Adrenal gland (tissue), 12 donors: ENCODE measurements around the gene CACNA1G. TPM values are rescaled to one million over a fixed set of nuclear protein-coding genes. Genes with fewer than 3 reads are reported as not detected.

Experiments
- DNase-seq, 7 donors: peaks; one replicate each; pipeline ENCODE4 v3.0.0-alpha.2; 2019 to 2020
- H3K27ac ChIP-seq, 5 donors: fragments of 200-600 bp; sonication (generic) in 4 of 5; 1 replicate in 3 of 5; 2 replicates in 2 of 5; pipeline versions ENCODE4 v1.5.1 to v1.8.0; 2016 to 2020; ENCODE audit warnings: mild to moderate bottlenecking in 1 of 5
- H3K27me3 ChIP-seq: fragments of 200-600 bp; 2 replicates; pipeline ENCODE4 v1.8.0; 2021
- H3K36me3 ChIP-seq, 2 donors: fragments of 200-600 bp; replicated peaks in 1 of 2; 1 replicate in 1 of 2; 2 replicates in 1 of 2; pipeline versions ENCODE4 v1.5.1 to v1.8.0; 2018 to 2022
- H3K4me1 ChIP-seq, 2 donors: fragments of 200-600 bp; replicated peaks in 1 of 2; 1 replicate in 1 of 2; 2 replicates in 1 of 2; pipeline versions ENCODE4 v1.5.1 to v1.8.0; 2018 to 2021
- H3K4me3 ChIP-seq, 4 donors: fragments of 200-600 bp; sonication (generic) in 3 of 4; one replicate each; pipeline ENCODE4 v1.5.1; 2016 to 2018
- H3K9me3 ChIP-seq, 3 donors: fragments of 200-600 bp; sonication (generic) in 1 of 3; replicated peaks in 1 of 3; 1 replicate in 2 of 3; 2 replicates in 1 of 3; pipeline versions ENCODE4 v1.5.1 to v1.8.0; 2016 to 2021
- POLR2A ChIP-seq, 2 donors: fragments of 450-650 bp; IDR thresholded peaks; one replicate each; pipeline ENCODE4 v1.6.1; 2017; ENCODE audit warnings: antibody characterized with exemption in 2 of 2, mild to moderate bottlenecking in 2 of 2, moderate library complexity in 1 of 2
- WGBS, 4 donors: extraction: QIAGEN DNeasy Blood & Tissue Kit in 2 of 4; methylation state at CpG; one replicate each; pipeline versions ENCODE4 v1.1.5 to v1.1.7; 2013 to 2017; 5-methylcytosine and 5-hydroxymethylcytosine counted together
- intact Hi-C, 2 donors: fragments of 100-400 bp; cut with DNase I; formaldehyde crosslinking; loops; one replicate each; pipeline versions ENCODE4 v1.14.1 to v1.15.0; 2022 to 2023
- polyA plus RNA-seq, 3 donors: library from polyadenylated mRNA; stranded (reverse); fragments of 200-250 nt in 2 of 3; fragments of 350-450 nt in 1 of 3; fragmentation: Illumina TruSeq in 1 of 3; extraction: RNeasy Lipid Tissue Mini Kit (QIAGEN cat#74804) in 1 of 3; gene quantifications; one replicate each; pipeline ENCODE4 v1.2.3, GENCODE V29; 2013 to 2014
- total RNA-seq, 9 donors: library from RNA; depleted of rRNA in 4 of 9; stranded (reverse); fragments of >200 nt in 4 of 9; fragments of 120-200 nt in 1 of 9; fragmentation: NEBNext Ultra II Directional in 1 of 9; extraction: Animal tissue kit (Norgen Biotek cat#: 25700) in 1 of 9; gene quantifications; one replicate each; pipeline versions ENCODE4 v1.1.0 to v1.2.4, GENCODE V29; 2013 to 2023
- TF ChIP-seq, protein P1 (sequence below), 6 experiments: fragments of 450-650 bp in 4 of 6; fragments of 200-600 bp in 2 of 6; sonication (generic) in 1 of 6; IDR thresholded peaks; 1 replicate in 5 of 6; 2 replicates in 1 of 6; pipeline versions ENCODE4 v1.5.1 to v1.8.0; 2016 to 2021; ENCODE audit warnings: antibody characterized with exemption in 6 of 6, mild to moderate bottlenecking in 2 of 6, moderate library complexity in 1 of 6
- donor health status: healthy with polysubstance abuse.
- donor health status: Bipolar disorder and iron deficiency.
- donor health status: DM: yes; HTN: yes; CAD: no.
- donor health status: DM: no; HTN: no; CAD: no.
- donor health status: DM: no; HTN: no; CAD: no.
- donor health status: DM: yes; HTN: yes; CAD: no.

Gene CACNA1G
- total and polyA plus RNA-seq, 12 donors, result 0.05 to 2.6 (median 0.14) TPM; not detected in 1

DNA sequence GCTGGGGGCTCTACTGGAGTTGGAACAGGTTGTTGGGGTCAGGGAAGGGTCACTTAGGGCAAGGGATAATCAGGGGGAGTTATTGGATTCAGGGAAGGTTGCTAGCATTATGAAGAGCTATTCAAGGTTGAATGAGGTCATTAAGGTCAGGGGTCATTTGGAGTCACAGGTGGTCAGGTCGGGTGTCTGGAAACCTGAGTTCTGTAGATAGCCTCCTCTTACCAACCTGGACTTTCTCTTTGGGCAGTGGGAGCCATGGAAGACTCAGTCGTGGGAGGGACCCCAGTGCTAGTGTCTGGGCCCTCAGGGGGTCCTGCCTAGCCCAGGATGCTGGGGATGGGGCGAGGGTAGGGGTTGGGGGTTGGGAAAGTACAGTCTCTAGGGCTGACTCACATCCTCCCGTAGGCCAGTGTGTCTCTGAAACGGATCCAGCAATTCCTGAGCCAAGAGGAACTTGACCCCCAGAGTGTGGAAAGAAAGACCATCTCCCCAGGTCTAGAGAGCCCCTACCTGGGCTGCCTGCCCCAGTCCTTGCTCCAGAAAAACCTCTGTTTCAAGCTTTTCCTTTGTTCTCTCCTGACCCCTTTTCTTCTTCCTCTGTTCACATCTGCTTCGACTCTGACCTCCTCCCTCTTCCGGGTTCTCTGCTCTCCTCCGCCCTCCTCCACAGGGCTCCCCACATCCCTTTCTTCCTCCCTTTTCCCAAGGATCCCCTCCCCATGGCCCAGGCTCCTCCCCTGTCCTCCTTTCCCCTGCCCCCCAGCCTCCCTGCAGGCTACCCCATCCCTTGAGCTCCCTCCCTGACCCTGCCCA lies 107.7 kb downstream of the CACNA1G start:
- no peak for TF ChIP-seq POLR2A (IDR thresholded peaks at IDR 0.05)
- TF ChIP-seq, protein P1, sequence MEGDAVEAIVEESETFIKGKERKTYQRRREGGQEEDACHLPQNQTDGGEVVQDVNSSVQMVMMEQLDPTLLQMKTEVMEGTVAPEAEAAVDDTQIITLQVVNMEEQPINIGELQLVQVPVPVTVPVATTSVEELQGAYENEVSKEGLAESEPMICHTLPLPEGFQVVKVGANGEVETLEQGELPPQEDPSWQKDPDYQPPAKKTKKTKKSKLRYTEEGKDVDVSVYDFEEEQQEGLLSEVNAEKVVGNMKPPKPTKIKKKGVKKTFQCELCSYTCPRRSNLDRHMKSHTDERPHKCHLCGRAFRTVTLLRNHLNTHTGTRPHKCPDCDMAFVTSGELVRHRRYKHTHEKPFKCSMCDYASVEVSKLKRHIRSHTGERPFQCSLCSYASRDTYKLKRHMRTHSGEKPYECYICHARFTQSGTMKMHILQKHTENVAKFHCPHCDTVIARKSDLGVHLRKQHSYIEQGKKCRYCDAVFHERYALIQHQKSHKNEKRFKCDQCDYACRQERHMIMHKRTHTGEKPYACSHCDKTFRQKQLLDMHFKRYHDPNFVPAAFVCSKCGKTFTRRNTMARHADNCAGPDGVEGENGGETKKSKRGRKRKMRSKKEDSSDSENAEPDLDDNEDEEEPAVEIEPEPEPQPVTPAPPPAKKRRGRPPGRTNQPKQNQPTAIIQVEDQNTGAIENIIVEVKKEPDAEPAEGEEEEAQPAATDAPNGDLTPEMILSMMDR (IDR thresholded peaks at IDR 0.05), result no peak
- 35 to 52% (median 43%) methylated on average over 7 to 8 of the region's 8 CpGs for WGBS, 4 donors
- peaks cover 6 to 24% of the 10 kb centered on the region in 2 donors for H3K4me1 ChIP-seq
- peak overlapping the region in 4 of 5 donors; percentile 23 to 68 (median 33) for H3K27ac ChIP-seq
- H3K9me3 ChIP-seq, result no peaks in the 10 kb centered on the region
- H3K27me3 ChIP-seq, result no peaks in the 10 kb centered on the region
- no peak for DNase-seq
- intact Hi-C loops, result no loop called here
- no peak overlapping the region for H3K4me3 ChIP-seq
- H3K36me3 ChIP-seq, result no peaks in the 10 kb centered on the region

DNA sequence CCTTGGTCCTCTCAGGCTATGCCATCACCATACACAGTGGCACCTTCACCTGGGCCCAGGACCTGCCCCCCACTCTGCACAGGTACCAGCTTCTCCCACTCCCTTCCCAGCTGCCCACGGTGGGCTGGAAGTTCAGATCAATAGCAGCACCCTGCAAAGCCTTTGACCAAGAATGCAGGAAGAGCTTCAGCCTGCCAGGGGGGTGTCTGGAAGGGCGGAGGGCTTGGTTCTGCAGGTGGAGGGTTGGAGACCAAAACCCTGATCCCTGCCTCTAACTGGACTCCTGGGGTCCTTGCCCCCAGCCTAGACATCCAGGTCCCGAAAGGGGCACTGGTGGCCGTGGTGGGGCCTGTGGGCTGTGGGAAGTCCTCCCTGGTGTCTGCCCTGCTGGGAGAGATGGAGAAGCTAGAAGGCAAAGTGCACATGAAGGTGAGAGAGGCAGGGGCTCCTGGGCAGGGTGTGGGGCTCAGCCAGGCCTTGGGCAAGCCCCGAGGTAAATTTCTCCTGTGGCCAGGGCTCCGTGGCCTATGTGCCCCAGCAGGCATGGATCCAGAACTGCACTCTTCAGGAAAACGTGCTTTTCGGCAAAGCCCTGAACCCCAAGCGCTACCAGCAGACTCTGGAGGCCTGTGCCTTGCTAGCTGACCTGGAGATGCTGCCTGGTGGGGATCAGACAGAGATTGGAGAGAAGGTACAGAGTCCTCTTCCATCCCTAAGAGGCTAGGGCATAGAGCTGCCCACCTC lies 108.5 kb downstream of the CACNA1G start:
- TF ChIP-seq POLR2A (IDR thresholded peaks at IDR 0.05), result no peak
- TF ChIP-seq, protein P1 (IDR thresholded peaks at IDR 0.05), result no peak
- 83 to 93% (median 88%) methylated on average over 4 to 9 of the region's 9 CpGs for WGBS, 4 donors
- Histone ChIP-seq H3K27me3 (no peaks in the 10 kb centered on the region), H3K4me3 (no peak overlapping the region), H3K9me3 (no peaks in the 10 kb centered on the region), H3K36me3 (no peaks in the 10 kb centered on the region), H3K4me1 (peaks cover 4 to 18% of the 10 kb centered on the region in 2 donors), H3K27ac (peak overlapping the region in 2 of 5 donors; percentile 5 to 68)
- no peak for DNase-seq
- intact Hi-C loops, result no loop called here

DNA sequence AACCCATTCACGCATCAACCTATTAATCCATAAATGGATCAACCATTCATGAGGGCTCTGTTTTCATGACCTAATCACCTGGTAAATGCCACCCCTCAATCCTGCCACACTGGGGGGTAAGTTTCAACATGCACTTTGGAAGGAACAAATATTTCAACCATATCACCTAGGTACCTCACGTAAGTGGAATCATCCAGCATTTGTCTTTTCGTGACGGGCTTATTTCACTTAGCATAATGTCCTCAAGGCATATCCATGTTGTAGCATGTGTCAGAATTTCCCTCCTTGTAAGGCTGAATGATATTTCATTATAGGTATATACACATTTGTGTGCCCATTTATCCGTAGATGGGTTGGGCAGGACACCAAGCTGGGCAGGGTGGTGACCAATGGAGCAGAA lies 111.6 kb downstream of the CACNA1G start:
- H3K27ac ChIP-seq, result no peak overlapping the region
- peak in 1 of 7 donors; percentile 2 for DNase-seq
- H3K36me3 ChIP-seq, result no peaks in the 10 kb centered on the region
- no peaks in the 10 kb centered on the region for H3K9me3 ChIP-seq
- TF ChIP-seq, protein P1 (IDR thresholded peaks at IDR 0.05), result no peak
- no peak for TF ChIP-seq POLR2A (IDR thresholded peaks at IDR 0.05)
- intact Hi-C loops, result no loop called here
- WGBS, 4 donors, result 92 to 98% (median 95%) methylated on average over 4 to 5 of the region's 5 CpGs
- H3K27me3 ChIP-seq, result no peaks in the 10 kb centered on the region
- H3K4me3 ChIP-seq, result no peak overlapping the region
- H3K4me1 ChIP-seq, result peaks cover 4 to 18% of the 10 kb centered on the region in 2 donors

GRCh38 chr17:50672831-50673551 lies 112.5 kb downstream of the CACNA1G start:
- Histone ChIP-seq H3K36me3 (no peaks in the 10 kb centered on the region), H3K9me3 (no peaks in the 10 kb centered on the region), H3K27ac (peak overlapping the region in 1 of 5 donors; percentile 43), H3K27me3 (no peaks in the 10 kb centered on the region), H3K4me1 (peaks cover 4 to 15% of the 10 kb centered on the region in 2 donors), H3K4me3 (no peak overlapping the region)
- WGBS, 4 donors, result 66 to 74% (median 70%) methylated on average over 19 to 20 of the region's 20 CpGs
- intact Hi-C loops, result no loop called here
- TF ChIP-seq, protein P1 (IDR thresholded peaks at IDR 0.05), result no peak
- TF ChIP-seq POLR2A (IDR thresholded peaks at IDR 0.05), result no peak
- DNase-seq, result peak in 6 of 7 donors; percentile 68 to 82 (median 79)
